ENCODE data around the gene HPSE.

HPSE gene

GRCh38 chr4:83334425-83335241 lies at the start of gene HPSE:
Gene HPSE (minus strand): TSS chr4:83334848. CDS start chr4:83334782, 66 bp downstream.
- peak; percentile 76 for DNase-seq

DNA sequence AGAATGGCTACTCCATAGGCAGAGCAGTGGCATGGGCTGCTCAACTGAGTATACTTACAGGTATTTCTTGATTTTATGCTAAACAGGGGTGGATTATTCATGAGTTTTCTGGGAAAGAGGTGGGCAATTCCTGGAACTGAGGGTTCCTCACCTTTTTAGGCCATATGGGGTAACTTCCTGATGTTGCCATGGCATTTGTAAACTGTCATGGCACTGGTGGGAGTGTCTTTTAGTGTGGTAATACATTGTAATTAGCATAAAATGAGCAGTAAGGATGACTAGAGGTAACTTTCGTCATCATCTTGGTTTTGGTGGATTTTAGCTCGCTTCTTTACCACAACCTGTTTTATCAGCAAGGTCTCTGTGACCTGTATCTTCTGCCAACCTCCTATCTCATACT lies 48.2 kb upstream of the HPSE start:
- DNase-seq = no peak

DNA sequence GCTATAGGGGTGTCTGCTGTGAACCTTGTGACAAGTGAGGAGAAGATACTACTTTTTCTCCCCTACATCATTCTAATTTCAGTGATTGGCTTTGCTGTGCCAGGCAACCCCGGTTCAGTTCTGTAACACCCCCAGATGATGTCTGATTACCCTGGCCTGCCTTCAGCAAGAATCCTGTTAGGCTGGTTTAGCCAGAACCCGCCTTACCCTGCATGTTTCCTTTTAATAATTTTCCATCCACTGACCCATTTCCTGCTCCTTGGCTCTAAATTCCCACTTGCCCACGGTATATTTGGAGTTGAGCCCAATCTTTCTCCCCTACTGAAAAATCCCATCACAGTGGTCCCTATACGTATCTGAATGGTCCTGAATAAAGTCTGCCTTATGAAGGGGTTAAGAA lies 46.5 kb upstream of the HPSE start:
- DNase-seq = no peak

GRCh38 chr4:83378419-83378818 lies 43.8 kb upstream of the HPSE start:
- DNase-seq = no peak

DNA sequence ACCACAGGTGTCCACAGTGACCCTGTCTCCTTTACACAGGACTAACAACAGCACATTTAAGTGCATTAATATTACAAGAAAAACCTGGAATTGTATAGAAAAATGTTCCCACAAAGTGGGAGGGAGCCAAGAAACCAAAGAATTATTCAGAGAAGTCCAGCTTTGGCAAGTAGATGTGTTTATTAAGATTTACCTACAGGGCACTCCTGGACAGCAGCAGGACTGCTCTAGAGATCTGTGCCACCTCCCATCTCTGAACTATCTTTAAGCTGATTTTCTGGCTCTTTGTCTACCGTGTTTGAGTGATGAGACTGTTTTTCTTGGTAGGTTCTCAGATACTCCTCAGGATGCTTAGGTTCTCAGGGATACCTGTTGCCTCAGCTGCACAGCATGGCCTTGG lies 38.3 kb upstream of the HPSE start:
- DNase-seq = no peak

DNA sequence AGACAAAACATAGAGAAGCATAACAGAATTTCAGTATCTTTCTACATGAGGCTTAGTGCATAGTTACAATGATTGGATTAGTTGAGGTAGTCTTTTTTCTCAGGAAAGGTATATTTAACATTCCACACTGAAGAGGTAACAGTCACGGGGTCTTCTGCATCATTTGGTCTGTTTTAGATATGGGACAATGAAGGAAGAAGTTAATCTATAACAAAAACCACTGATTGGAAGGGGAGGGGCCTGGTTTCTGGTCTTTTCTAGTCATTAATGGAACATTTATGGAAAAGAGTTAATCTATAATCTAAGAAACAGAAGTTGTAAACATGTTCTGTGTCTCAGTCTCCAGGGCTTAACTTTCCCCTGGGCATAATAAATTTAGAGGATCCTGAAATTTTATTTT lies 37.3 kb upstream of the HPSE start:
- no peak for DNase-seq

DNA sequence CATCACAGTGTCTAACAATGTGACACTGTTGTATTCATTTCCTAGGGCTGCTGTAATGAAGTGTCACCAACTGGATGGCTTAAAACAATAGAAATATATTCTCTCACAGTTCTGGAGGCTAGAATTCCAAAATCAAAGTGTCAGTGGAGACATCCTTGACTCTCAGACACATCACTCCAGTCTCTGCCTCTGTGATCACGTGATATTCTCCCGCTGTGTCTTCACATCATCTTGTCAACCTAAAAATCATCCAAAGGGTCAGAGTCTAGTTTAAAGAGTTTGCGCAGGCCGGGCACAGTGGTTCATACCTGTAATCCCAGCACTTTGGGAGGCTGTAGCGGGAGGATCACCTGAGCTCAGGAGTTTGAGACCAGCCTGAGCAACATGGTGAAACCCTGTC lies 36.6 kb upstream of the HPSE start:
- no peak for DNase-seq

GRCh38 chr4:83370640-83370906 lies 35.9 kb upstream of the HPSE start:
- no peak for DNase-seq

DNA sequence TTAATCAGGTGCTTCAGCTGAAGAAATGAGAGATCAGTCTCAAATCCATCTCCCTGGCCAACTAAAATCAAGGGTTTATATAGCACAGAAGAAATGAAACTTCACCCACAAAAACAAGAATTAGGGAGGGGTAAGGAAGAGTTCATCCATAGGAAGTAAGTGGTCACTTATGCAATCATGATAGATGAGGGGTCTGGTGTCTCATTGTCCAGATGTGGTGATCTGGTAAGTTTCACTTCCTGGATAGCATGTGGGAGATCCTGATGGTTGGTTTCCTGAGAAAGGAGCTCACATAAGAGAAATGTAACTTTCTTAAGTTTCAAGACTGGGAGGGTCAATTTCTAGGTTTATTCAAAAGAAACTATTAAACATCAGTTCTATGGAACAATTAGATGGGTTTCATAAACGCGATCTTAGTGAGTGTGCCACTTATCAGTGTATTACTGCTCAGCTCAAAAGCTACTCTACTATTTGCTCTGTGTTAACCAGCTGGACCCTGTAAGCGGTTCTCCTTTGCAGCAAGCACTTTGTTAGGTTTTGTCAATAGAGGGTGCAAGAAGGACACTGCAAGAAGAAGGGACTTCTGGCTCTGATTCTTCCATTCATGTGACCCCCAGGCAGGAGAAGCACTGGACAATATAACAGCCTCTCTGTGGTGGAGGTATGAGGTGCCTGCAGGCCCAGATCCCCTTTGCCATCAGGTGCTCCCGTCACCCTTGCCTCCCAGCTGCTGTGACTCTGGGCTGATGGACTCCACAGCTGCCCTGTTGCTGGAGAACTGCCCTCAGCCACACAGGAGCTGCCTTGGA lies 35.4 kb upstream of the HPSE start:
- no peak for DNase-seq

DNA sequence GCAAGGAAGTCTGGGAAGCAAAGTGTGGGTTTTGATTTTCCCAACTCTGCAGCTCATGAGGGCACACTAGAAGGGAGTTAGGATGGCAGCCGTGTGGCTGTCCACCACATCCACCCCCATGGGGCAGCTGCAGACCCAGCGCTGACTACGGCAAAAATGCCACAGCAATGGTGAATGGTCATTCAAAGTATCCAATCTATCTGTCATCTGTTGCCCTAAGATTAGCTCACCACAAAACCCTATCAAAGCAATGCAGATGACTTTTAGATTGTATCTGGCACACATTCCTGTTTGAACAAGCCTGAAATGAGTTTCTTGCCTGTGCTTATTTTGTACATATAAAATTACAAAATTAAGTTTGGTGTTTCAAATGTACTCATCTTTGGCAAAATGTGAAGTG lies 29.7 kb upstream of the HPSE start:
- DNase-seq = no peak

DNA sequence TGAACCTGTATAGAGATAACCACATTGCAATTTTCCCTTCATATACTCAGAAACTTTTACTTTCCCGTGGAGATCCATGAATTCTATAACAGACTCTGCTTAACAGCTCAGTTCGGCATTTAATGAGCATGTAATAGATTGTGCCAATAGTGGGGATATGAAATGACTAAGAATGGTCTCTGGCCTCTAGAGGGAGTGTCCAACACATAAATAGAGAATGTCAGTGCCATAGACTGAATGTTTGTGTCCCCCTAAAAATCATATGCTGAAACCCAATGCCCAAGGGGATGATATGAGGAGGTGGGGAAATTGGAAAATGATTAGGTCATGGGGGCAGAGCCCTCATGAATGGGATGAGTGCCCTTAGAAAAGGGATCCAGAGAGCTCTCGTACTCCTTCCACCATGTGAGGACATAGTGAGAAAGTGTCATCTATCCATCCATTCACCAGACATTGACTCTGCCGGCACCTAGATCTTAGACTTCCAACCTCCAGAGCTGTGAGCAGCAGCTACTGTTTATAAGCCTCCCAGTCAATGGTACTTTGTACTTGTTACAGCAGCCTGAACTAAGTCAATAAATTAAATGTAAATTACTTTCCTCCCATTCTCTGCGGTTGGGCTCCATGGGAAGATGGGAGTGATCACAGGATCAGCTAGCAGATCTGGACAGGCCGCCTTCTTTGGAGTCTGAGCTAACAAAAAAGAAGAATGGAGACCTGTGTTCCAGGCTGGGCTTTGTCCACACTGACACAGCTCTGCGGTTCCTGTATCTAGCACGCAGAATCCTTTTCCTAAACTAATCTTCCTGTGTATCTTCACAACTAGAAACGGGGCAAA lies 28.1 kb upstream of the HPSE start:
- no peak for DNase-seq

GRCh38 chr4:83361416-83362103 lies 26.9 kb upstream of the HPSE start:
- no peak for DNase-seq

DNA sequence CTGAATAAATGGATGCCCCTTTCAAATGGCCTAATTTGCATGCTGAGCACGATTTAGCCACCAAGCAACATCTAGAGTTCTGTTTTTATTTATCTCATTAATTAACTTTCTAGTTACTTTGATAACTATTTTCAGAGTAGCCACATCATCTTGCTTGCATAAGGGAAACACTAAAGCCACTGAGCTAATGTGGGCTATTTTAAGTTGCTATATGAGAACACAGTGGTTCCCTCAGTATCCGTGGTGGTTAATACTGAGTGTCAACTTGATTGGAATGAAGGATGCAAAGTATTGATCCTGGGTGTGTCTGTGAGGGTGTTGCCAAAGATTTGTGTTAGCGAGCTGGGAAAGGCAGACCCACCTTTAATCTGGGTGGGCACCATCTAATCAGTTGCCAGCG lies 25.4 kb upstream of the HPSE start:
- DNase-seq = no peak

DNA sequence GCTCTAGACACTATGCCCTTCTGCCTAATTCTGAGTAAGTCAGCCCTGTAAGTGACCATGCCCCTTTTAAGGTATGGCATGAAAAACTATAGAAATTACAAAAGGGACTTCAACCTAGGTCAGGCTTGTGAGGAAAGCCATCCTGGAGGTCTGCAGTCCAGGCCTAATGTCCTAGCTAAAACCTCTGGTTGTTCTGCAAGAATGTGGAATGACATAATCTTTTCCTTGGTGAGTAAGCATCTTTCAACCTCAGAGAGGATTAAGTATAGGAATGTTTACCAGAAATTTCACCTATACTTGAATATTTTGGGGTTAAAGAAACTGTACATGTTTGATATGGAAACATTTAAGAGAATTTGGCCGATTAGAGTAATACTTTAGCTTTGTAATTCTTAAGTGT lies 23.8 kb upstream of the HPSE start:
- no peak for DNase-seq

DNA sequence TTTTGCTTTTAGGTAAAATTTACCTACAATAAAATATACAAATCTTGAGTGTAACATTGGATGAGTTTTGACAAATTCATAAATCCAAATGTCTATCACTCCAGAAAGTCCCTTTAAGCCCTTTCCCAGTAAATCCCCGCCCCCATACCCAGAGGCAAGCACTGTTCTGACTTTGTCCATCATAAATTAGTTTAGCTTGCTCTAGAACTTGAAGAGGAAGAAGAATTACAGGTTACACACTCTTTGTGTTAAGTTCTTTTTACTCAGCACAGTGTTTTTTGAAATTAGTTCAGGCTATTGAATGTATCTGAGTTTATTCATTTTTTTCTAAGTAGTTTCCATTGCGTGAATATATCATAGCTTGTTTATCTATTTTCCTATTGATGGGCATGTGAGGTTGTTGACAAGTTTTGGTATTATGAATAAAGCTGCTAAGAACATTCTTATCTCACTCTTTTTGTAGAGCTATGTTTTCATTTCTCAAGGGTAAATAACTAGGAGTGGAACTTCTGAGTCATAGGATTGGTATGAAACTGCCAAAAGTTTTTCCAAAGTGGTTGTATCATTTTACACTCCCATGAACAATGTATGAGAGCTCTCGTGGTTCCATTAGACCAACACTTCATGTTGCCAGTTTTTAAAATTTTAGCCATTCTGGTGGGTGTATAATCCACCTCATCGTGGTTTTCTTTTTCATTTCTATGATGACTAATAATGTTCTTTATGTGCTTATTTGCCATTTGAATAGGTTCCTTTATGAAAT lies 22.4 kb upstream of the HPSE start:
- no peak for DNase-seq

DNA sequence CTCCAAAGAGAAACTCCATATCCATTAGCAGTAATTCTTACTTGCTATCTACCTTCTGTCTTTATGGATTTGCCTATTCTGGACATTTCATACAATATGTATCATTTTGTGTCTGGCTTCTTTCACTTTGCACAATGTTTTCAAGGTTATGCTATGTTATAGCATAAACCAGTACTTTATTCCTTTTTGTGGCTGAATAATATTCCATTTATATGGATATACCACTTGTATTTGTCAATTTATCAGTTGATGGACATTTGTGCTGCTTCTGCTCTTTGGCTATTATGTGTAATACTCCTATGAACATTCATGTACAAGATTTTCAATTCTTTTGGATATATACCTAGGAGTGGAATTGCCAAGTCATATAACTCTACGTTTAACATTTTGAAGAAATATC lies 18.9 kb upstream of the HPSE start:
- no peak for DNase-seq

DNA sequence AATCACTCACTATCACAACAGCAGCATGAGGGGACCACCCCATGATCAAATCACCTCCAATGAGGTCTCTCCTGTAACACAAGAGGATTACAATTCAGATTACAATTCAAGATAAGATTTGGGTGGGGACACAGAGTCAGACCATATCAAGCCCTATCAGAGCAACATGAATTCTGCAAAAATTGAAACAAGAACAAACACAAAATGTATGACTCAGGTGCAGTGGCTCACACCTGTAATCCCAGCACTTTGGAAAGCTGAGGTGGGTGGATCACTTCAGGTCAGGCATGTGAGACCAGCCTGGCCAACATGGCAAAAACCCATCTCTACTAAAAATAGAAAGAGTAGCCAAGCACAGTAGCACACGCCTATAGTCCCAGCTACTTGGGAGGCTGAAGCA lies 13.4 kb upstream of the HPSE start:
- no peak for DNase-seq

GRCh38 chr4:83342476-83342875 lies 7.8 kb upstream of the HPSE start:
- no peak for DNase-seq

- no peak for DNase-seq
Measured at GRCh38 chr4:83340692-83341343, 6.2 kb upstream of the HPSE start.

DNA sequence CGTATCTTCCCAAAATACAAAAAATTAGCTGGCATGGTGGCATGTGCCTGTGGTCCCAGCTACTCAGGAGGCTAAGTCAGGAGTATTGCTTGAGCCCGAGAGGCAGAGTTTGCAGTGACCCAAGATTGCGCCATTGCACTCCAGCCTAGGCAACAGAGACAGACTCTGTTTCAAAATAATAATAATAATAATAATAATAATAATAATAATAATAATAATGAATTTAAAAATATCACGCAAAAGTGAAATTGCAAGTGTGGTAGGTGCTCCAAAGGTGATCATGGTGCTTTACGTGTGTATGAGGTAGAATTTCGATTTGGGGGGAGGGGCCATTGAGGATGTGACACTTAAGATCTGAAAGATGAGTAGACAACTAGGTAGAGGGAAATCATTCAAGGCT lies 4.9 kb upstream of the HPSE start:
- no peak for DNase-seq

- no peak for DNase-seq
Measured at GRCh38 chr4:83335701-83336100, 1.1 kb upstream of the HPSE start.

DNA sequence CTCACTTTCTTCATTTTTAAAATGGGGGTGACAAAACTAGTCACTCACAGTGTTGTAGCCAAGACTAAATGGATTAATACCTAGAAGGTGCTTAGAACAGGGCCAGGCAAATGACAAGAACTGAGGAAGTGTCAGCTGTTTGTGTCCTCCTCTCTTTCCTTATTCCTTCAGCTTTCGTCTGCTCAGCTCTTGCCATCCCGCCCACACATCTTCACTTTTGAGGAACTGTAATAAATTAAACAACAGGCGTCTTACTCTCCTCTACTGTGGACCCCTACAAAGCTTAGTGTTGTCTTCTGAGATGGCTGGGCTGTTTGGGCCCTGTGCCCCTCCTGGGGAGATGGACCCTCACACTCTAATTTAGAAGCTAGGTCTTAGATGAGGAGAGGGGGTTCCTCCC lies 2.7 kb downstream of the HPSE start:
- DNase-seq = no peak
